CD4-positive, CD25-positive, alpha-beta regulatory T cell (primary cell): ENCODE data around the gene RFPL2. TPM values are rescaled to one million over a fixed set of nuclear protein-coding genes. Genes with fewer than 3 reads are reported as not detected.

Experiments used
- ATAC-seq, 2 donors: fragments of 150-1000 bp; cut with Tn5 transposase; one replicate each; pipeline ENCODE4 v1.10.0; 2021; ENCODE audit warnings: low read depth in 2 of 2, moderate number of reproducible peaks in 2 of 2, moderate library complexity in 1 of 2
- DNase-seq, 3 donors: peaks; one replicate each; pipeline versions ENCODE4 v3.0.0 to v3.0.0-alpha.2; 2012 to 2022; ENCODE audit warnings: mixed read lengths in 1 of 3
- H3K27ac ChIP-seq: one replicate; pipeline ENCODE4 v1.7.0; 2013; ENCODE audit warnings: mild to moderate bottlenecking, low read length; ENCODE audit not compliant: insufficient read depth, poor library complexity, severe bottlenecking
- H3K27me3 ChIP-seq: one replicate; pipeline ENCODE4 v1.7.0; 2013; ENCODE audit warnings: low read length; ENCODE audit not compliant: control insufficient read depth, insufficient read depth
- H3K36me3 ChIP-seq: one replicate; pipeline ENCODE4 v1.7.0; 2013; ENCODE audit warnings: mild to moderate bottlenecking, low read length, moderate library complexity; ENCODE audit not compliant: control insufficient read depth, insufficient read depth
- H3K4me1 ChIP-seq: 2 replicates; pipeline ENCODE4 v1.7.0; 2013; ENCODE audit warnings: mild to moderate bottlenecking, low read length; ENCODE audit not compliant: insufficient read depth, control insufficient read depth, poor library complexity, severe bottlenecking
- H3K4me3 ChIP-seq: one replicate; pipeline ENCODE4 v1.7.0; 2013; ENCODE audit warnings: low read depth, mild to moderate bottlenecking, low read length, moderate library complexity
- H3K9me3 ChIP-seq, 2 experiments: 1 replicate in 1 of 2; 2 replicates in 1 of 2; pipeline ENCODE4 v1.7.0; 2013; ENCODE audit warnings: low read length in 2 of 2, mild to moderate bottlenecking in 1 of 2, moderate library complexity in 1 of 2; ENCODE audit not compliant: control insufficient read depth in 2 of 2
- H3K27ac Mint-ChIP-seq, 3 donors: one replicate each; pipeline ENCODE4 v1.8.0; 2020 to 2022; ENCODE audit warnings: mild to moderate bottlenecking in 3 of 3, mixed read lengths in 3 of 3, moderate library complexity in 2 of 3
- H3K27me3 Mint-ChIP-seq: one replicate; pipeline ENCODE4 v1.8.0; 2022; ENCODE audit warnings: mild to moderate bottlenecking, mixed read lengths
- H3K36me3 Mint-ChIP-seq: one replicate; pipeline ENCODE4 v1.8.0; 2020; ENCODE audit warnings: mixed read lengths
- H3K4me1 Mint-ChIP-seq, 4 donors: one replicate each; pipeline ENCODE4 v1.8.0; 2020 to 2022; ENCODE audit warnings: mixed read lengths in 4 of 4, mild to moderate bottlenecking in 1 of 4
- H3K4me3 Mint-ChIP-seq, 4 donors: one replicate each; pipeline ENCODE4 v1.8.0; 2020 to 2022; ENCODE audit warnings: mild to moderate bottlenecking in 4 of 4, mixed read lengths in 4 of 4, moderate library complexity in 3 of 4
- H3K9me3 Mint-ChIP-seq, 7 donors: one replicate each; pipeline ENCODE4 v1.8.0; 2020 to 2022; ENCODE audit warnings: mixed read lengths in 7 of 7, mild to moderate bottlenecking in 3 of 7, moderate library complexity in 2 of 7
- polyA plus RNA-seq, 4 donors: library from polyadenylated mRNA; unstranded; fragments of 300-500 nt; fragmentation: Illumina TruSeq; gene quantifications; one replicate each; pipeline ENCODE4 v1.2.3, GENCODE V29; 2021
- total RNA-seq: library from RNA; stranded (reverse); gene quantifications from one replicate; pipeline ENCODE4 v1.2.3, GENCODE V29; 2022

Gene RFPL2
- total and polyA plus RNA-seq, 5 donors from 2014 or later = 0.27 to 2.6 (median 0.34) TPM

GRCh38 chr22:32217465-32217864, 12.6 kb upstream of the RFPL2 start:
- DNase-seq (no peak), ATAC-seq (no peak)
- peaks cover 0 to 2% (median 0%) of the 10 kb centered on the region in 7 donors for H3K9me3 Mint-ChIP-seq
- no peaks in the 10 kb centered on the region for H3K9me3 ChIP-seq
- H3K36me3 Mint-ChIP-seq = peaks cover 4% of the 10 kb centered on the region
- no peaks in the 10 kb centered on the region for H3K4me1 Mint-ChIP-seq
- H3K27me3 ChIP-seq = peaks cover 9% of the 10 kb centered on the region
- no peak overlapping the region for H3K4me3 ChIP-seq
- H3K27ac Mint-ChIP-seq = peak overlapping the region in 1 of 3 donors; percentile 10
- no peaks in the 10 kb centered on the region for H3K4me1 ChIP-seq
- H3K4me3 Mint-ChIP-seq = no peak overlapping the region
- peaks cover 12% of the 10 kb centered on the region for H3K27me3 Mint-ChIP-seq
- H3K36me3 ChIP-seq = no peaks in the 10 kb centered on the region
- no peak overlapping the region for H3K27ac ChIP-seq

- Mint-ChIP-seq H3K4me3 (no peak overlapping the region), H3K36me3 (peaks cover 4% of the 10 kb centered on the region), H3K9me3 (peaks cover 0 to 2% (median 0%) of the 10 kb centered on the region in 7 donors), H3K27ac (no peak overlapping the region), H3K27me3 (peaks cover 8% of the 10 kb centered on the region), H3K4me1 (no peaks in the 10 kb centered on the region)
- DNase-seq = no peak
- H3K4me3 ChIP-seq = no peak overlapping the region
- no peaks in the 10 kb centered on the region for H3K9me3 ChIP-seq
- H3K27me3 ChIP-seq = peaks cover 9% of the 10 kb centered on the region
- no peak for ATAC-seq
- no peaks in the 10 kb centered on the region for H3K36me3 ChIP-seq
- no peak overlapping the region for H3K27ac ChIP-seq
- no peaks in the 10 kb centered on the region for H3K4me1 ChIP-seq
These were observed 12.0 kb upstream of the RFPL2 start for GRCh38 chr22:32216911-32217310.

GRCh38 chr22:32211011-32211410, 6.1 kb upstream of the RFPL2 start:
- H3K27me3 ChIP-seq = peaks cover 5% of the 10 kb centered on the region
- peaks cover 0 to 14% (median 4%) of the 10 kb centered on the region in 4 donors for H3K4me1 Mint-ChIP-seq
- H3K4me3 ChIP-seq = no peak overlapping the region
- H3K4me3 Mint-ChIP-seq = no peak overlapping the region
- no peaks in the 10 kb centered on the region for H3K36me3 ChIP-seq
- no peak overlapping the region for H3K27ac Mint-ChIP-seq
- peaks cover 7% of the 10 kb centered on the region for H3K27me3 Mint-ChIP-seq
- H3K27ac ChIP-seq = no peak overlapping the region
- H3K9me3 Mint-ChIP-seq = peaks cover 0 to 1% (median 0%) of the 10 kb centered on the region in 7 donors
- DNase-seq (no peak), ATAC-seq (no peak)
- H3K4me1 ChIP-seq = peaks cover 4% of the 10 kb centered on the region
- no peaks in the 10 kb centered on the region for H3K9me3 ChIP-seq
- H3K36me3 Mint-ChIP-seq = peaks cover 10% of the 10 kb centered on the region

GRCh38 chr22:32208681-32209080, 3.8 kb upstream of the RFPL2 start:
- H3K27me3 ChIP-seq = peaks cover under 1% of the 10 kb centered on the region
- peaks cover 17% of the 10 kb centered on the region for H3K27me3 Mint-ChIP-seq

GRCh38 chr22:32207971-32208480, 3.2 kb upstream of the RFPL2 start:
- Mint-ChIP-seq H3K27me3 (peaks cover 23% of the 10 kb centered on the region), H3K36me3 (peaks cover 10% of the 10 kb centered on the region), H3K4me3 (no peak overlapping the region), H3K4me1 (peaks cover 0 to 43% (median 8%) of the 10 kb centered on the region in 4 donors), H3K27ac (no peak overlapping the region), H3K9me3 (peaks cover 0 to 1% (median 0%) of the 10 kb centered on the region in 7 donors)
- Histone ChIP-seq H3K27ac (no peak overlapping the region), H3K36me3 (no peaks in the 10 kb centered on the region), H3K9me3 (no peaks in the 10 kb centered on the region), H3K4me3 (no peak overlapping the region), H3K4me1 (peaks cover 19% of the 10 kb centered on the region), H3K27me3 (no peaks in the 10 kb centered on the region)
- no peak for ATAC-seq
- DNase-seq = no peak

More at GRCh38 chr22:32208681-32209080, 3.8 kb upstream of the RFPL2 start:
- no peak overlapping the region for H3K27ac Mint-ChIP-seq
- Histone ChIP-seq H3K9me3 (no peaks in the 10 kb centered on the region), H3K4me3 (no peak overlapping the region), H3K36me3 (no peaks in the 10 kb centered on the region), H3K4me1 (peaks cover 12% of the 10 kb centered on the region), H3K27ac (no peak overlapping the region)
- H3K36me3 Mint-ChIP-seq = peaks cover 10% of the 10 kb centered on the region
- peaks cover 0 to 36% (median 8%) of the 10 kb centered on the region in 4 donors for H3K4me1 Mint-ChIP-seq
- DNase-seq (no peak), ATAC-seq (no peak)
- no peak overlapping the region for H3K4me3 Mint-ChIP-seq
- peaks cover 0 to 1% (median 0%) of the 10 kb centered on the region in 7 donors for H3K9me3 Mint-ChIP-seq

GRCh38 chr22:32206774-32207758, 2.2 kb upstream of the RFPL2 start:
- Histone ChIP-seq H3K27ac (no peak overlapping the region), H3K4me3 (no peak overlapping the region), H3K9me3 (no peaks in the 10 kb centered on the region), H3K36me3 (no peaks in the 10 kb centered on the region), H3K4me1 (peaks cover 29% of the 10 kb centered on the region), H3K27me3 (no peaks in the 10 kb centered on the region)
- Mint-ChIP-seq H3K9me3 (peaks cover 0 to 1% (median 0%) of the 10 kb centered on the region in 7 donors), H3K36me3 (peaks cover 10% of the 10 kb centered on the region), H3K27ac (peak overlapping the region in 1 of 3 donors; percentile 79), H3K4me3 (peak overlapping the region in 2 of 4 donors; percentile 36 to 69), H3K4me1 (peaks cover 0 to 51% (median 12%) of the 10 kb centered on the region in 4 donors), H3K27me3 (peaks cover 27% of the 10 kb centered on the region)
- ATAC-seq = peak in 1 of 2 donors; percentile 55
- DNase-seq = peak in 1 of 3 donors; percentile 51

GRCh38 chr22:32205974-32206773, 1.3 kb upstream of the RFPL2 start:
- Histone ChIP-seq H3K4me3 (no peak overlapping the region), H3K9me3 (no peaks in the 10 kb centered on the region), H3K27me3 (no peaks in the 10 kb centered on the region), H3K4me1 (peaks cover 34% of the 10 kb centered on the region), H3K27ac (no peak overlapping the region), H3K36me3 (no peaks in the 10 kb centered on the region)
- peaks cover 29% of the 10 kb centered on the region for H3K27me3 Mint-ChIP-seq
- peak overlapping the region in 1 of 3 donors; percentile 79 for H3K27ac Mint-ChIP-seq
- H3K9me3 Mint-ChIP-seq = no peaks in the 10 kb centered on the region
- H3K4me1 Mint-ChIP-seq = peaks cover 0 to 59% (median 16%) of the 10 kb centered on the region in 4 donors
- H3K36me3 Mint-ChIP-seq = peaks cover 9% of the 10 kb centered on the region
- ATAC-seq = no peak
- no peak for DNase-seq
- H3K4me3 Mint-ChIP-seq = peak overlapping the region in 2 of 4 donors; percentile 36 to 69
